Type B pancreatic cell (in vitro differentiated cells): ENCODE measurements around the gene FGF8. TPM values are rescaled to one million over a fixed set of nuclear protein-coding genes. Genes with fewer than 3 reads are reported as not detected.

Experiments used
- DNase-seq: peaks from one replicate; pipeline ENCODE4 v3.0.0; 2021; ENCODE audit warnings: mixed read lengths; ENCODE audit not compliant: unreplicated experiment; ENCODE audit errors: extremely low spot score
- H3K27ac Mint-ChIP-seq: 2 replicates; pipeline ENCODE4 v1.8.0; 2021; ENCODE audit warnings: mild to moderate bottlenecking, mixed read lengths
- H3K27me3 Mint-ChIP-seq: 2 replicates; pipeline ENCODE4 v1.8.0; 2021; ENCODE audit warnings: mixed read lengths
- H3K36me3 Mint-ChIP-seq: 2 replicates; pipeline ENCODE4 v1.8.0; 2021; ENCODE audit warnings: mixed read lengths
- H3K4me1 Mint-ChIP-seq: one replicate; pipeline ENCODE4 v1.8.0; 2021; ENCODE audit warnings: mixed read lengths; ENCODE audit not compliant: unreplicated experiment
- H3K4me3 Mint-ChIP-seq: 2 replicates; pipeline ENCODE4 v1.8.0; 2021; ENCODE audit warnings: mild to moderate bottlenecking, mixed read lengths
- H3K9me3 Mint-ChIP-seq: 2 replicates; pipeline ENCODE4 v1.8.0; 2021; ENCODE audit warnings: mixed read lengths
- CTCF ChIP-seq: fragments of 200-600 bp; sonication (generic); conservative IDR thresholded peaks from 2 replicates; pipeline ENCODE4 v1.5.0; 2021; ENCODE audit warnings: antibody characterized with exemption, mild to moderate bottlenecking
- total RNA-seq: library from RNA; stranded (reverse); gene quantifications from 2 replicates; pipeline ENCODE4 v1.2.1, GENCODE V29; 2021; ENCODE audit warnings: low replicate concordance

FGF8 gene
- total RNA-seq, 1 donor from 2014 or later: 3.8 TPM

GRCh38 chr10:101732096-101732495 lies 43.8 kb downstream of the FGF8 start:
- Mint-ChIP-seq H3K27ac (no peak overlapping the region), H3K36me3 (no peaks in the 10 kb centered on the region), H3K27me3 (peaks cover 18% of the 10 kb centered on the region), H3K9me3 (no peaks in the 10 kb centered on the region), H3K4me3 (no peak overlapping the region), H3K4me1 (no peaks in the 10 kb centered on the region)
- no peak for DNase-seq
- no peak for TF ChIP-seq CTCF

DNA sequence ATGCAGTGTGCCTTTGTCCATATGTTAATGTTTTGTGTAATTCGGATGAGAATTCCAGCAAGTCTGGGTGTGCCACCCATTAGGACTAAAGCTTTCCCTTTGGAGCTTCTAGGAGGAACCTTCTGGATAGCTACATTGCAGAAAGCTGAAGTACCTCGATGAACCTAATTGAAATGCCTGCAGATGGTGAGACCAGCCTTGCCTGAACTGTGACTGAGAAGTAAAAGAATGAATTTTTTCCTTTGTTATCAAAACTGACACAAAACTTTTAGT lies 49.9 kb downstream of the FGF8 start:
- peaks cover 12% of the 10 kb centered on the region for H3K4me1 Mint-ChIP-seq
- H3K36me3 Mint-ChIP-seq: no peaks in the 10 kb centered on the region
- H3K4me3 Mint-ChIP-seq: no peak overlapping the region
- H3K9me3 Mint-ChIP-seq: no peaks in the 10 kb centered on the region
- no peak for DNase-seq
- no peak for TF ChIP-seq CTCF
- H3K27ac Mint-ChIP-seq: no peak overlapping the region
- peaks cover 10% of the 10 kb centered on the region for H3K27me3 Mint-ChIP-seq

- Mint-ChIP-seq H3K27ac (no peak overlapping the region), H3K27me3 (peaks cover 10% of the 10 kb centered on the region), H3K4me1 (peaks cover 12% of the 10 kb centered on the region), H3K4me3 (no peak overlapping the region), H3K36me3 (no peaks in the 10 kb centered on the region), H3K9me3 (no peaks in the 10 kb centered on the region)
- no peak for DNase-seq
- no peak for TF ChIP-seq CTCF
Measured at GRCh38 chr10:101725296-101726114, 50.4 kb downstream of the FGF8 start.

DNA sequence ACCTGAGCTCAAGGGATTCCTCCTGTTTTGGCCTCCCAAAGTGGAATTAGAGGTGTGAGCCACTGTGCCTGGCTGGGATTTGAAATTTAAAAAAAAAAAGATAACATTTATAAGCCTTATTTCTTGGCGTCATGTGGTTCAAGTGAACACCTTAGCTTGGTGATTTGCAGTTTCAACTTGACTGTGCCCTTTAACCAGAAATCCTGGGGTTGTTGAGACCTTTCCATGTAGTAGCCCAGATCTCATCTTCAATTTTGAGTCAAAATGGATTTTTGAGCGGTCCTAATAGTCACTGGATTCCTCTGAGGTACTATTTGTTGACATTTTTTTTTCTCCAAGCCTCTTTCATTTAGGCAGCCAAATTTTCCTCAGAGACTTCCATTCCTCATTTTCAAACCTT lies 51.5 kb downstream of the FGF8 start:
- no peak for DNase-seq
- no peak overlapping the region for H3K27ac Mint-ChIP-seq
- no peak for TF ChIP-seq CTCF
- no peak overlapping the region for H3K4me3 Mint-ChIP-seq
- no peaks in the 10 kb centered on the region for H3K36me3 Mint-ChIP-seq
- peaks cover 14% of the 10 kb centered on the region for H3K27me3 Mint-ChIP-seq
- H3K4me1 Mint-ChIP-seq: peaks cover 12% of the 10 kb centered on the region
- H3K9me3 Mint-ChIP-seq: no peaks in the 10 kb centered on the region

DNA sequence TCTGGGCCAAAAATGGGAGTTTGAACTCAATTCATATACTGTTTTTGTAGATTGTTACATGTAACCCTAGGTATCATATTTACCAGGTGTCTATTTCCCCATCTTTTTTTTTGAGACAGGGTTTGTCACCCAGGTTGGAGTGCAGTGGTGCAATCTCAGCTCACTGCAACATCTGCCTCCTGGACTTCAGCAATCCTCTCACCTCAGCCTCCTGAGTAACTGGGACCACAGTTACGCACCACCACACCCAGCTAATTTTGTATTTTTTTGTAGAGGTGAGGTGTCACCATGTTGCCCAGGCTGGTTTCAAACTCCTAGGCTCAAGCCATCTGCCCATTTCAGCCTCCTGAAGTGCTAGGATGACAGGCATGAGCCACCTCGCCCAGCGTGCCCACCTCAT lies 52.7 kb downstream of the FGF8 start:
- peaks cover 12% of the 10 kb centered on the region for H3K4me1 Mint-ChIP-seq
- H3K4me3 Mint-ChIP-seq: no peak overlapping the region
- H3K27me3 Mint-ChIP-seq: peaks cover 14% of the 10 kb centered on the region
- no peaks in the 10 kb centered on the region for H3K9me3 Mint-ChIP-seq
- no peak for DNase-seq
- H3K36me3 Mint-ChIP-seq: no peaks in the 10 kb centered on the region
- no peak overlapping the region for H3K27ac Mint-ChIP-seq
- no peak for TF ChIP-seq CTCF

- Mint-ChIP-seq H3K27ac (no peak overlapping the region), H3K9me3 (no peaks in the 10 kb centered on the region), H3K36me3 (no peaks in the 10 kb centered on the region), H3K4me1 (peaks cover 12% of the 10 kb centered on the region), H3K27me3 (peaks cover 14% of the 10 kb centered on the region), H3K4me3 (no peak overlapping the region)
- TF ChIP-seq CTCF: no peak
- DNase-seq: no peak
Measured at GRCh38 chr10:101721806-101722205, 54.1 kb downstream of the FGF8 start.
